OCI-LY3 (cell line): ENCODE data around the gene LAMA4.
"Not testable (repeated sequence)": the region's sequence is repeated elsewhere in the genome, so short reads cannot be mapped to it uniquely, and the experiment has no call there.

ENCODE experiments used
- H2AFZ ChIP-seq: fragments of 200-600, 300-600 bp; shearing (Covaris generic); 2 replicates; pipeline ENCODE4 v1.6.0; 2014; ENCODE audit warnings: antibody characterized with exemption, low read depth, low read length
- H3K27ac ChIP-seq: fragments of 200-600, 300-600 bp; sonication (generic); 2 replicates; pipeline ENCODE4 v1.5.1; 2014; ENCODE audit warnings: mild to moderate bottlenecking, low read length, moderate library complexity, mixed read lengths
- H3K27me3 ChIP-seq: fragments of 200-600, 300-600 bp; sonication (generic); 2 replicates; pipeline ENCODE4 v1.6.1; 2014; ENCODE audit warnings: low read depth, low read length, mixed read lengths
- H3K36me3 ChIP-seq: fragments of 200-600, 300-600 bp; sonication (generic); replicated peaks from 2 replicates; pipeline ENCODE3; 2014; ENCODE audit warnings: low read depth, low read length, mixed read lengths
- H3K4me1 ChIP-seq: fragments of 300-600, 200-600 bp; sonication (generic); 2 replicates; pipeline ENCODE4 v1.6.1; 2014; ENCODE audit warnings: low read length, mixed read lengths
- H3K4me2 ChIP-seq: fragments of 200-600, 300-600 bp; sonication (generic); 2 replicates; pipeline ENCODE4 v1.6.1; 2014; ENCODE audit warnings: low read length, mixed read lengths
- H3K4me3 ChIP-seq: fragments of 300-600, 200-600 bp; sonication (generic); 2 replicates; pipeline ENCODE4 v1.5.1; 2014; ENCODE audit warnings: antibody characterized with exemption, mild to moderate bottlenecking, low read length, moderate library complexity
- H3K79me2 ChIP-seq: fragments of 300-600, 200-600 bp; shearing (Covaris generic); 2 replicates; pipeline ENCODE4 v1.6.1; 2014; ENCODE audit warnings: mild to moderate bottlenecking, low read length, mixed read lengths
- H3K9ac ChIP-seq: fragments of 300-600, 200-600 bp; shearing (Covaris generic); 2 replicates; pipeline ENCODE4 v1.6.0; 2014; ENCODE audit warnings: mild to moderate bottlenecking, low read length, moderate library complexity
- H3K9me3 ChIP-seq: fragments of 200-600, 300-600 bp; shearing (Covaris generic); 2 replicates; pipeline ENCODE4 v1.6.1; 2014; ENCODE audit warnings: low read length, mixed read lengths; ENCODE audit not compliant: insufficient read depth
- H4K20me1 ChIP-seq: fragments of 200-600, 300-600 bp; sonication (generic); 2 replicates; pipeline ENCODE4 v1.6.1; 2016; ENCODE audit warnings: low read length, mixed read lengths; ENCODE audit not compliant: insufficient read depth
- EZH2phosphoT487 ChIP-seq: fragments of 200-600 bp; shearing (Covaris generic); IDR thresholded peaks from 2 replicates; pipeline ENCODE4 v1.6.1; 2018; ENCODE audit warnings: antibody characterized with exemption, mixed run types, low read depth
- TF ChIP-seq, protein P1 (sequence below): fragments of 200-600, 300-600 bp; sonication (generic); IDR thresholded peaks from 2 replicates; pipeline ENCODE4 v1.5.1; 2014; ENCODE audit warnings: antibody characterized with exemption, low read length, low read depth

Gene LAMA4

DNA sequence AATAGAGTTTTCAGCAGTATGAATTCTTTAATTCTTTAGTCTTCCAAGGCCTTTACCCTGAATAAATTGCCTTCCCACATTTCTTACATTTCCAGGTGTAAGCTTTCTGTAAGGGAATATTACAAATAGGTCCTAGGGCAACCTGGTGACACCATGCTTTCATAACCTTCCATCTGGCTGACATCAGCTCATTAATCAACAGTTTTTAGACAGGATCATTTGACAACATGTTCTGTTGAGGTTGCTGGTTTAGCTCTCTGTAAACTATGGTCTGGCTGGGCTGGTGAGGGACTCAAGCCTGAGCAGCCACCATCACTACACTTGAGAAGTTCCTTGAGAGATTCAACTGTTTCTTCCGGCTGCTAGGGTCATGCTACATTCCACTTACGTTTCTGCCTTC, 147.8 kb downstream of the LAMA4 start:
- H4K20me1 ChIP-seq: no peaks in the 10 kb centered on the region
- H3K9ac ChIP-seq: no peak overlapping the region
- no peaks in the 10 kb centered on the region for H3K36me3 ChIP-seq
- H3K27ac ChIP-seq: no peak overlapping the region
- H3K4me2 ChIP-seq: no peak overlapping the region
- H2AFZ ChIP-seq: no peak overlapping the region
- no peak overlapping the region for H3K4me3 ChIP-seq
- H3K27me3 ChIP-seq: no peaks in the 10 kb centered on the region
- H3K4me1 ChIP-seq: no peaks in the 10 kb centered on the region
- H3K9me3 ChIP-seq: no peaks in the 10 kb centered on the region
- no peak for TF ChIP-seq EZH2phosphoT487
- TF ChIP-seq, protein P1, sequence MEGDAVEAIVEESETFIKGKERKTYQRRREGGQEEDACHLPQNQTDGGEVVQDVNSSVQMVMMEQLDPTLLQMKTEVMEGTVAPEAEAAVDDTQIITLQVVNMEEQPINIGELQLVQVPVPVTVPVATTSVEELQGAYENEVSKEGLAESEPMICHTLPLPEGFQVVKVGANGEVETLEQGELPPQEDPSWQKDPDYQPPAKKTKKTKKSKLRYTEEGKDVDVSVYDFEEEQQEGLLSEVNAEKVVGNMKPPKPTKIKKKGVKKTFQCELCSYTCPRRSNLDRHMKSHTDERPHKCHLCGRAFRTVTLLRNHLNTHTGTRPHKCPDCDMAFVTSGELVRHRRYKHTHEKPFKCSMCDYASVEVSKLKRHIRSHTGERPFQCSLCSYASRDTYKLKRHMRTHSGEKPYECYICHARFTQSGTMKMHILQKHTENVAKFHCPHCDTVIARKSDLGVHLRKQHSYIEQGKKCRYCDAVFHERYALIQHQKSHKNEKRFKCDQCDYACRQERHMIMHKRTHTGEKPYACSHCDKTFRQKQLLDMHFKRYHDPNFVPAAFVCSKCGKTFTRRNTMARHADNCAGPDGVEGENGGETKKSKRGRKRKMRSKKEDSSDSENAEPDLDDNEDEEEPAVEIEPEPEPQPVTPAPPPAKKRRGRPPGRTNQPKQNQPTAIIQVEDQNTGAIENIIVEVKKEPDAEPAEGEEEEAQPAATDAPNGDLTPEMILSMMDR: no peak
- H3K79me2 ChIP-seq: no peaks in the 10 kb centered on the region

DNA sequence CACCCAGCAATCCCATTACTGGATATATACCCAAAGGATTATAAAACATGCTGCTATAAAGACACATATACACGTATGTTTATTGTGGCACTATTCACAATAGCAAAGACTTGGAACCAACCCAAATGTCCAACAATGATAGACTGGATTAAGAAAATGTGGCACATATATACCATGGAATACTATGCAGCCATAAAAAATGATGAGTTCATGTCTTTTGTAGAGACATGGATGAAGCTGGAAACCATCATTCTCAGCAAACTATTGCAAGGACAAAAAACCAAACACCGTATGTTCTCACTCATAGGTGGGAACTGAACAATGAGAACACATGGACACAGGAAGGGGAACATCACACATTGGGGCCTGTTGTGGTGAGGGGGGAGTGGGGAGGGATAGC, 148.3 kb downstream of the LAMA4 start:
- not testable (repeated sequence) for H3K36me3 ChIP-seq, H3K27me3 ChIP-seq, H3K4me2 ChIP-seq, H3K4me1 ChIP-seq, H3K27ac ChIP-seq, H3K79me2 ChIP-seq, H4K20me1 ChIP-seq, H2AFZ ChIP-seq, H3K9me3 ChIP-seq, H3K9ac ChIP-seq, H3K4me3 ChIP-seq

DNA sequence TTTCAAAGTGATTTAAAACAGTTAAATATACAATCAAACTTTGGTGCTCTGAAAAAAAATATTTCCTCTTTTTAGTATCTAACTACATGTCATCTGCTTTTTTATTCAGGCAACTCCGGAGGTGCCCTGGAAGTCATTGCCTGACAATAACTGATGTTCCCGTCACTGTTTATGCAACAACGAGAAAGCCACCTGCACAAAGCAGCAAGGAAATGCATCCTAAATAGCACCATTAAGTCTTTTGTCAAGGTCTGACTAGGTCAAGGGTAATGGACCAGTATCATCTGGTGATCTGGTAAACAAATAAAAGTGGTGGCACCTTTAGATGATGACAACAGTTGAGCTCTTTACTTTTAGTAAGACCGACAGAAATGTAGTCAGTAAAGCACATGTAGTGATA, 153.8 kb downstream of the LAMA4 start:
- Histone ChIP-seq H2AFZ (no peak overlapping the region), H3K36me3 (no peaks in the 10 kb centered on the region), H3K9me3 (no peaks in the 10 kb centered on the region), H3K4me1 (no peaks in the 10 kb centered on the region), H4K20me1 (no peaks in the 10 kb centered on the region), H3K9ac (no peak overlapping the region), H3K4me2 (no peak overlapping the region), H3K27ac (no peak overlapping the region), H3K27me3 (no peaks in the 10 kb centered on the region), H3K79me2 (no peaks in the 10 kb centered on the region), H3K4me3 (no peak overlapping the region)
- TF ChIP-seq, protein P1: no peak
- no peak for TF ChIP-seq EZH2phosphoT487

DNA sequence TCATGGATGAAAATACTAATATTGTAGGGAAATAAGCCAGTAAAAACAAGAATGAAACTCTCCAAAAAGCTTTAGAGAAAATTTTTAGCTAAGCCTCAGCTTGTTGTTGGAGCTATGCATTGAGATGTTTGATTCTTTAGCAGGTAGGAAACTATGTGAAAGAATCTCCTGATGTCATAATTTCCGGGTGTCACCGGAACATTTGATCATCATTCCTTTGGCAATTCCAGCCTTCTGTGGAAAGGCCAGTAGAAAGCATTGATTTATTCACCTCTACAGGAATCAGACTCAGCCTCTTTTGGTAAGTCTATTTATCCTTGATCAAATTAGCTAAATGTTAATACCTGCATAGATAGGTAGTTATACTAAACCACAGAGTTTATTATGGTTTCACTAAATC, 157.5 kb downstream of the LAMA4 start:
- no peak overlapping the region for H3K27ac ChIP-seq
- H3K27me3 ChIP-seq: no peaks in the 10 kb centered on the region
- H3K4me1 ChIP-seq: no peaks in the 10 kb centered on the region
- no peaks in the 10 kb centered on the region for H3K36me3 ChIP-seq
- H3K4me2 ChIP-seq: no peak overlapping the region
- TF ChIP-seq, protein P1: no peak
- TF ChIP-seq EZH2phosphoT487: no peak
- no peak overlapping the region for H3K9ac ChIP-seq
- no peak overlapping the region for H2AFZ ChIP-seq
- H3K9me3 ChIP-seq: no peaks in the 10 kb centered on the region
- no peaks in the 10 kb centered on the region for H3K79me2 ChIP-seq
- no peak overlapping the region for H3K4me3 ChIP-seq
- no peaks in the 10 kb centered on the region for H4K20me1 ChIP-seq

DNA sequence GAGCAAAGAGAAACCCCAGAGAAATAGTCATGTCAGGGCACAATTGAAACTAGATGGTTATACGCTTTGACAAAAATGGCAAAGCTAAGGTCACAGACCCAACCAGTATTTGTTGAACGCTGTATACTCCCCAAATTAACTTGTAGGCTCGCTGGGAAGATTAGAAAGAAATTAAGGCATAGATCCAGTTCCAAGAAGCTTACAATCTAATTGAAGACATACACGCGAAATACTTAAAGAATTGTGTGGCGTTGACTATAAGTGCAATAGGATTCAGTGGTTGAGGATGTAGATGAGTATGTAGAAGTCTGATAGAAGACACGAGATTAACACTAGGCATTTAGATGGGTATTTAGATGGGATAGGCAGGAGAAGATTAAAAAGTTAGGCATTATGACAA, 166.5 kb downstream of the LAMA4 start:
- Histone ChIP-seq H4K20me1 (no peaks in the 10 kb centered on the region), H3K36me3 (no peaks in the 10 kb centered on the region), H3K79me2 (no peaks in the 10 kb centered on the region), H3K27ac (no peak overlapping the region), H2AFZ (peak overlapping the region; percentile 95), H3K9me3 (no peaks in the 10 kb centered on the region), H3K9ac (peak overlapping the region; percentile 40; the same call in 1 of the 2 replicates), H3K4me2 (peak overlapping the region; percentile 87), H3K4me1 (peaks cover 3% of the 10 kb centered on the region; the same call in 1 of the 2 replicates), H3K4me3 (peak overlapping the region; percentile 98), H3K27me3 (no peaks in the 10 kb centered on the region)
- TF ChIP-seq, protein P1: no peak
- TF ChIP-seq EZH2phosphoT487: no peak
